ENCODE data around the gene C2orf15. TPM values are rescaled to one million over a fixed set of nuclear protein-coding genes. Genes with fewer than 3 reads are reported as not detected.
"Not testable (repeated sequence)": the region's sequence is repeated elsewhere in the genome, so short reads cannot be mapped to it uniquely, and the experiment has no call there.

The C2orf15 gene
- total and polyA plus RNA-seq, 12 donors = 0.03 to 0.30 (median 0.25) TPM; not detected in 8

DNA sequence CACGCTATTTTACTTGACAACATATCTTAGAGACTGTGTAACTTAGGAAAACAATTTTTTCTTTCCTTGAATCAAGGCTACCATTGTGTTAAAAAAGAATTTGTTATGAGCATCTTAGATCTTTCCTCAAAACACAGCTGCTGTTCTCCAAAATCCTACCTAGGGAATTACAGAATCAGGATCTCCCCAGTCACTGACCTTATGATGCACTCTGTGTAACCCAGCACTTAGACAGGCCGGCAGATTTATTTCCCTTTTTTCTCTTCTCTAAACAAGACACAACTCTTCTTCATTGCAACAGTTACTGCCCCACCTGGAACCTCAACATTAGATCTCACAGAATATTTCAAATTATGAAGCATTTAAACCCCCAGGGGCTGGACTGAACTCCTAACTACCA is 13.5 kb upstream of the C2orf15 start:
- no peak for ATAC-seq
- WGBS, 2 donors = 79 to 80% methylated on average over 2 of the region's 2 CpGs
- intact Hi-C loops (cut with DNase I) = no loop called here
- no peak for DNase-seq
- Histone ChIP-seq H3K27me3 (no peaks in the 10 kb centered on the region), H3K27ac (no peak overlapping the region), H3K4me1 (no peaks in the 10 kb centered on the region), H3K9me3 (peaks cover 0 to 67% (median 21%) of the 10 kb centered on the region in 11 donors), H3K36me3 (peaks cover 0 to 15% (median 0%) of the 10 kb centered on the region in 9 donors), H3K4me3 (no peak overlapping the region)
- TF ChIP-seq CTCF (IDR thresholded peaks at IDR 0.05) = no peak

- intact Hi-C loops (cut with DNase I); H3K27me3 ChIP-seq; DNase-seq; H3K4me1 ChIP-seq; H3K36me3 ChIP-seq; H3K4me3 ChIP-seq; H3K27ac ChIP-seq; ATAC-seq: not testable (repeated sequence)
- WGBS, 2 donors = 87 to 95% methylated on average over 2 of the region's 2 CpGs
- peaks cover 0 to 37% (median 23%) of the 10 kb centered on the region in 11 donors for H3K9me3 ChIP-seq
These were observed 6.4 kb upstream of the C2orf15 start for GRCh38 chr2:99135044-99135556.

DNA sequence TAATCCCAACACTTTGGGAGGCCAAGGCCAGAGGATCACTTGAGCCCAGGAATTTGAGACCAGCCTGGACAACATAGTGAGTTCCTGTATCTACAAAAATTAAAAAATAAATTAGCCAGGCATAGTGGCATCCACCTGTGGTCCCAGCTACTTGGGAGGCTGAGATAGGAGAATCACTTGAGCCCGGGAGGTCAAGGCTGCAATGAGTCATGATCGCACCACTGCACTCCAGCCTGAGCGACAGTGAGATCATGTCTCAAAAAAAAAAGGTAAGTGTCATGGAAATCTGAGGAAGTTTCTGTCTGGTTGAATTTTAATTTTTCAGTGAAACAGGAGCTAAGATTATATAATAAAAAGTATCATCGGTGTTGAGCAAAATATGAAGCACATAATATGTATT is 2.5 kb upstream of the C2orf15 start:
- intact Hi-C loops (cut with DNase I) = no loop called here
- H3K4me1 ChIP-seq = peaks cover 0 to 19% (median 12%) of the 10 kb centered on the region in 9 donors
- ATAC-seq (no peak), DNase-seq (no peak)
- no peaks in the 10 kb centered on the region for H3K27me3 ChIP-seq
- H3K27ac ChIP-seq = no peak overlapping the region
- TF ChIP-seq CTCF (IDR thresholded peaks at IDR 0.05) = no peak
- no peaks in the 10 kb centered on the region for H3K36me3 ChIP-seq
- WGBS, 2 donors = 92 to 95% methylated on average over 4 of the region's 4 CpGs
- no peak overlapping the region for H3K4me3 ChIP-seq
- no peaks in the 10 kb centered on the region for H3K9me3 ChIP-seq

DNA sequence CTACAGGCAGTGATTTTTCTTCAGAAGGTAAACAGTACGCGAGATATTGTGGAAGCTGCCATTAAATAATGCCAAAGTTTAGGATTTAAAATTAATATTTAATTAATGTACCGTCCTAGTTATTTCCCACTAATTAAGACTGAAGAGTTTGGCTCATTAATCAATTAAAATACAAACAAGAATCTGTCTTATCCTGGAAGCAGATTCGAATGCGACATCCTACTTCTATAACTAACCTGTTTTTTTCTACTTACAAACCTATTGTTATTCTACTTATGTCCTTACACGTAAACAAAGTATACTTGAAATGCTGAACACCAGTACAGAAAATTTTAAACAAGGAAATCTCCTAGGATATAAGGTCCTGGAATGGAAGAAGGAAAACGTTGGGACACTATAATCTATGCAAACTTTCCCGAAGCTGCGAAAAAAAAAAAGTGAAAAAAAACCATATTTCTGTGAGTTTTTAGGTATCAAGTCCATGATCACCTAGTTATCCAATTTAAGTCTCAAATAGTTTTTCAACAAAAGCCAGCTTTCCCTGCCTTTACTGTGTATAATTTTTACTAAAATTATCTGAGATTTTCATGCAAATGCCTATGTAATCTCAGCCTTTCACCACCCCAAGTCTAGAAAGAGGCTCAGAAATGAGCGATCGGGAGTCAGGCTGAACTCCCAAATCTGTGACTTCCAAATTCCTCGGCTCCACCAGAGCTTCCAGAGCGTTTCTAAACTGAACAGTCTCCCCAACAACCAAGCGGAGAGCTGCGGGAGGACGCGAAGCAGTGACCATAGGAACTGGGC is 1.2 kb upstream of the C2orf15 start:
- Histone ChIP-seq H3K4me3 (peak overlapping the region; percentile 68 to 99 (median 88)), H3K36me3 (no peaks in the 10 kb centered on the region), H3K4me1 (peaks cover 0 to 19% (median 12%) of the 10 kb centered on the region in 9 donors), H3K27ac (peak overlapping the region in 9 of 10 donors; percentile 36 to 82 (median 72)), H3K9me3 (no peaks in the 10 kb centered on the region), H3K27me3 (no peaks in the 10 kb centered on the region)
- DNase-seq (no peak), ATAC-seq (no peak)
- no peak for TF ChIP-seq CTCF (IDR thresholded peaks at IDR 0.05)
- 26 to 28% methylated on average over 17 of the region's 17 CpGs for WGBS, 2 donors
- intact Hi-C loops (cut with DNase I) = loop anchor here in 2 of 10 donors (2.0 to 5.0 kb wide), 2 partner anchors 15 to 42 kb away; partner anchors contain the start of genes LIPT1 (in 1 of the 2), MITD1 (in 1 of the 2), MRPL30 (in 1 of the 2) and TSGA10 (in 1 of the 2)

DNA sequence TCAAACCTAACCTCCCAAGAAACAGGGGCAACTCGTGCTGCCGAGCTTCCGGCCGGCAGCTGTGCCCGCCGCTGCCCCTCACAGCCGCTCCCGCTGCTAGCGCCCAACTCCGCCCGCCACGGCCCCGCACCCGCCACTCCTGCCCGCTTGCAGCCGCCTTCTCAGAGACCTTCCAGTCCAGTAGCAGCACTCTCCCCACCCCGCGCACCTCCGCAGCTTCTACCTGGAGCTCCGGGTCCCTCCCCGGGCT is 722 bp upstream of the C2orf15 start:
- Histone ChIP-seq H3K4me1 (peaks cover 0 to 19% (median 12%) of the 10 kb centered on the region in 9 donors), H3K9me3 (no peaks in the 10 kb centered on the region), H3K4me3 (peak overlapping the region; percentile 68 to 99 (median 88)), H3K27ac (peak overlapping the region in 9 of 10 donors; percentile 36 to 82 (median 72)), H3K36me3 (no peaks in the 10 kb centered on the region), H3K27me3 (no peaks in the 10 kb centered on the region)
- no peak for TF ChIP-seq CTCF (IDR thresholded peaks at IDR 0.05)
- WGBS, 2 donors = 0 to 1% methylated on average over 16 to 21 of the region's 21 CpGs
- no peak for DNase-seq
- intact Hi-C loops (cut with DNase I) = loop anchor here in 2 of 10 donors (2.0 to 5.0 kb wide), 2 partner anchors 14 to 42 kb away; partner anchors contain the start of genes LIPT1 (in 1 of the 2), MITD1 (in 1 of the 2), MRPL30 (in 1 of the 2) and TSGA10 (in 1 of the 2)
- ATAC-seq = peak; percentile 34 to 73 (median 65)

Measured in heart right ventricle (tissue), 16 donors.